ENCODE results near the gene OXGR1.

The OXGR1 gene

GRCh38 chr13:97005625-97006262 is 11.5 kb upstream of the OXGR1 start:
- Histone ChIP-seq H3K27me3 (no peaks in the 10 kb centered on the region), H3K36me3 (no peaks in the 10 kb centered on the region), H3K4me3 (no peak overlapping the region), H3K9me3 (no peaks in the 10 kb centered on the region), H3K4me2 (no peak overlapping the region), H3K27ac (no peak overlapping the region), H4K20me1 (no peaks in the 10 kb centered on the region), H3K4me1 (peaks cover 18% of the 10 kb centered on the region), H3K9ac (no peak overlapping the region)
- no peak for TF ChIP-seq Cebpa-rat (IDR thresholded peaks at IDR 0.05)

GRCh38 chr13:97004886-97005285 is 10.6 kb upstream of the OXGR1 start:
- no peak for TF ChIP-seq Cebpa-rat (IDR thresholded peaks at IDR 0.05)
- no peak overlapping the region for H3K4me2 ChIP-seq
- H3K4me1 ChIP-seq = peaks cover 18% of the 10 kb centered on the region
- H3K36me3 ChIP-seq = no peaks in the 10 kb centered on the region
- no peaks in the 10 kb centered on the region for H3K27me3 ChIP-seq
- H3K4me3 ChIP-seq = no peak overlapping the region
- no peak overlapping the region for H3K27ac ChIP-seq
- no peak overlapping the region for H3K9ac ChIP-seq
- H4K20me1 ChIP-seq = no peaks in the 10 kb centered on the region
- H3K9me3 ChIP-seq = no peaks in the 10 kb centered on the region

DNA sequence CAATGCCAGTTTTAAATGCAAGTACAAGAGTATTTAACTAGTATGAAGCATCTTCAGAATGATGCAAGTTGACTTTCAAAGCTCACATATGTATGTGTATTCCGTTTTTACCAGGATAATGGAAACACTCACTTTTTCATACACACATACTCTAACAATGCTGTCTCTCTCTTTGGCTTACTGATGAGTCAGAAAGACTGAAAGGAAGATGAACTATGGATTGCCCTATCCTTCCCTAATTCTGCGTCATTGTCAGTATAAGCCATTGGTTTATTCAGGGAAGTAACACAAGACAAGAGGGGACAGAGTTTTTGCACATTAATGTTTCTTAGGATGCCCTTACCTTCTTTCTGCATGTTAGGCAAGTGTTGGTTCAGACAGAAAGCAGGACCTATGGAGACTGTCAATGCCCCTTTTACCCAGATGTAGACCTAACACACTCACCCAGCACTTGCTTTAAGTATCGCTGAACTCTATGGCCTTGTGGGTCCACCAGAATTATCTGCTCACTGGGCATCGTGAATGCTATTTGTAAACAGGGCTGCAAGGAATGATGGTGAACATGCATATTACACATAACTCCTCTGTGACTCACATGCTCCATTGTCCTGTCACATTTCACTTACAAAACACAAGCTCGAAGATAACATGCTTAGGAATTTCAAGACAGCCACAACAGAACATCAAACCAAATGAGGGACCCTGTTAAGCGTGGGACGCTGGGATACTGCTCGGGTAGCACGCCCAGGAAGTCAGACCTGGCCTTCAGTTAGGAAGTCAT is 10.0 kb upstream of the OXGR1 start:
- no peak overlapping the region for H3K4me2 ChIP-seq
- H3K27me3 ChIP-seq = no peaks in the 10 kb centered on the region

GRCh38 chr13:97003071-97003470 is 8.8 kb upstream of the OXGR1 start:
- Histone ChIP-seq H3K36me3 (no peaks in the 10 kb centered on the region), H3K4me3 (no peak overlapping the region), H3K4me1 (peaks cover 18% of the 10 kb centered on the region), H3K4me2 (no peak overlapping the region), H4K20me1 (no peaks in the 10 kb centered on the region), H3K9ac (no peak overlapping the region), H3K9me3 (no peaks in the 10 kb centered on the region), H3K27ac (no peak overlapping the region), H3K27me3 (no peaks in the 10 kb centered on the region)
- no peak for TF ChIP-seq Cebpa-rat (IDR thresholded peaks at IDR 0.05)

More for the DNA sequence above, 10.0 kb upstream of the OXGR1 start:
- Histone ChIP-seq H3K4me3 (no peak overlapping the region), H3K4me1 (peaks cover 18% of the 10 kb centered on the region), H3K9ac (no peak overlapping the region), H4K20me1 (no peaks in the 10 kb centered on the region), H3K36me3 (no peaks in the 10 kb centered on the region), H3K9me3 (no peaks in the 10 kb centered on the region), H3K27ac (no peak overlapping the region)
- no peak for TF ChIP-seq Cebpa-rat (IDR thresholded peaks at IDR 0.05)

- H3K4me1 ChIP-seq = peaks cover 18% of the 10 kb centered on the region
- no peak overlapping the region for H3K4me2 ChIP-seq
- H3K4me3 ChIP-seq = no peak overlapping the region
- no peak for TF ChIP-seq Cebpa-rat (IDR thresholded peaks at IDR 0.05)
- no peaks in the 10 kb centered on the region for H4K20me1 ChIP-seq
- no peaks in the 10 kb centered on the region for H3K27me3 ChIP-seq
- no peak overlapping the region for H3K9ac ChIP-seq
- no peak overlapping the region for H3K27ac ChIP-seq
- no peaks in the 10 kb centered on the region for H3K36me3 ChIP-seq
- H3K9me3 ChIP-seq = no peaks in the 10 kb centered on the region
Observed at GRCh38 chr13:97002581-97002980, 8.3 kb upstream of the OXGR1 start.

DNA sequence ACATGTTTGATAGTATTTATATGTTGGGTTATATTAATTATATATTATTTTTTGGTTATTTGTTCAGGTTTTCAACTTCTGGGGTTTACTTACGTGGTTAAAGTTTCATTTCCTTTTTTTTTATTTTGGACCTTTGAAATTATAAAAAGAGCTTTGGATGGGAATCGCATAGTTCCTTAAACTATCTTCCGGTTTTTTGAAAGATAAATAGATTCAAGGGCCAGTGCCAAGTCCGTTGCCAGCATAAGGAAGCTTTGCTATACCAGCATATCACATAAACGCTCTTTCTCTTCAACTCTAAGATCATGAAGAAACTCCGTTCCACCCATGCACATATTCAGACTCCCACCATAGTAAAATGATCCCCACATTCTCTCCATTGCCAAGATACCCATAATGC is 7.4 kb upstream of the OXGR1 start:
- Histone ChIP-seq H3K27ac (no peak overlapping the region), H3K4me3 (no peak overlapping the region), H3K9me3 (no peaks in the 10 kb centered on the region), H3K4me2 (peak overlapping the region; percentile 52), H3K4me1 (peaks cover 26% of the 10 kb centered on the region), H3K36me3 (no peaks in the 10 kb centered on the region), H3K9ac (no peak overlapping the region), H4K20me1 (no peaks in the 10 kb centered on the region), H3K27me3 (no peaks in the 10 kb centered on the region)
- TF ChIP-seq Cebpa-rat (IDR thresholded peaks at IDR 0.05) = no peak

- no peak for TF ChIP-seq Cebpa-rat (IDR thresholded peaks at IDR 0.05)
- H3K4me1 ChIP-seq = peaks cover 30% of the 10 kb centered on the region
- no peak overlapping the region for H3K4me3 ChIP-seq
- H3K27ac ChIP-seq = no peak overlapping the region
- H4K20me1 ChIP-seq = no peaks in the 10 kb centered on the region
- H3K36me3 ChIP-seq = no peaks in the 10 kb centered on the region
- H3K9me3 ChIP-seq = no peaks in the 10 kb centered on the region
- H3K27me3 ChIP-seq = no peaks in the 10 kb centered on the region
- H3K9ac ChIP-seq = no peak overlapping the region
- H3K4me2 ChIP-seq = no peak overlapping the region
Observed at GRCh38 chr13:97000295-97000925, 6.1 kb upstream of the OXGR1 start.

DNA sequence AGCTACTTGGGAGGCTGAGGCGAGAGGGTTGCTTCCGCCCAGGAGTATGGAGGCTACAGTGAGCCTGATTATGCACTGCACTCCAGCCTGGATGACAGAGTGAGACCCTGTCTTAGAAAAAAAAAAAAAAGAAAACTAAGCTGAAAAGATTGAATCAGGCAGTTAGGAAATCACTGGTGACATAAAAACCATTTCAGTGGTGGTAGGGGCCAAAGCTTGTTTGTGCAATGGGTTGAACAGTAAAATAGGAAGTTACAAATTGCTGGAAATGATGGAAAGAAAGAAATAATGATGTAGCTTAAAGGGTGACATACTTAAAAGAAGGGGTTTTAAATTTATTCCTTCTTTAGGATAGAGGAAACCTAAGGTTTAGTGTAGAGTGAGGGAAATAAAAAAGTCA is 4.8 kb upstream of the OXGR1 start:
- H3K27ac ChIP-seq = no peak overlapping the region
- H3K36me3 ChIP-seq = no peaks in the 10 kb centered on the region
- no peak overlapping the region for H3K4me3 ChIP-seq
- no peak overlapping the region for H3K9ac ChIP-seq
- H3K4me1 ChIP-seq = peaks cover 41% of the 10 kb centered on the region
- no peaks in the 10 kb centered on the region for H4K20me1 ChIP-seq
- H3K4me2 ChIP-seq = no peak overlapping the region
- H3K27me3 ChIP-seq = peaks cover under 1% of the 10 kb centered on the region; the same call in 1 of the 2 replicates
- H3K9me3 ChIP-seq = no peaks in the 10 kb centered on the region
- no peak for TF ChIP-seq Cebpa-rat (IDR thresholded peaks at IDR 0.05)

DNA sequence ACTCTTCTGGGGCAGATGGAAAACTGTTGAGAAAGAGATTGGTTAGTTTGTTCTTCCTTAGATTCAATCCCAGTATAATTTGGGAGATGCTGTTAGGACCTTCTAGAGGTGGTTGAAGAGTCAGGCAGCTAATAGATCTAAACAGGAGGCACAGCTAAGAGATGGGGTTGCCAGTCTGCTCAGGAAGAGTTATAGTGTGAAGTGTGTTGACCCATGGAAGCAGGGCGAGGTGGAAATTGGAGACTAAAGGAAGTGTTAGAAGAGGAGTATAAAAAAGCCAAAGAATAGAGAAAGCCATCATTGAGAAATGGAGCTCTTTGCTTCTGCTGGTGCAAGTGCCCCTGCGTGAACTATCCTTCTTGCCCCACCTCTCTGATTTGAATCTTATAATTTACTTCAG is 3.8 kb upstream of the OXGR1 start:
- TF ChIP-seq Cebpa-rat (IDR thresholded peaks at IDR 0.05) = no peak
- no peak overlapping the region for H3K4me2 ChIP-seq
- no peaks in the 10 kb centered on the region for H3K9me3 ChIP-seq
- no peak overlapping the region for H3K27ac ChIP-seq
- H3K27me3 ChIP-seq = peaks cover 8% of the 10 kb centered on the region
- no peak overlapping the region for H3K9ac ChIP-seq
- peaks cover 46% of the 10 kb centered on the region for H3K4me1 ChIP-seq
- no peaks in the 10 kb centered on the region for H3K36me3 ChIP-seq
- no peaks in the 10 kb centered on the region for H4K20me1 ChIP-seq
- no peak overlapping the region for H3K4me3 ChIP-seq

DNA sequence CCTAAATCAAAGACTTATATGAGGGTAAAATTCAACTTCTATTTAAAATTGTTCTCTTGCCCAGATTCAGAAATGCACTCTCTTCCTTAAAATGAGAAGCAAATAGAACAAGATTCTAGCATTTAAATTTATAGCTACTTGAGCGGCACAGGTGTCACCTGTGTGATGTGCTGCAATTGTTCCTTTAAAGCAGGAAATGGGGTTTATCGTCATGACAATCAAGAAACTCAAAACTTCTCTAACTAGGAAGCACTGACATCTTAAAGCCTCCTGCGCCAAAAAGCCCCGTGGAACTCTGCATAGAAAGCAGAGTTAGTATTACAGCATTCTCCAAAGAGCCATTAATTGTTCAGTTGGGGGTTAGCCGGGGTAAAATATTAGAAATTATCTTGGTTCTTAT is 2.6 kb upstream of the OXGR1 start:
- H4K20me1 ChIP-seq = no peaks in the 10 kb centered on the region
- no peaks in the 10 kb centered on the region for H3K9me3 ChIP-seq
- no peak overlapping the region for H3K9ac ChIP-seq
- H3K4me2 ChIP-seq = no peak overlapping the region
- no peak for TF ChIP-seq Cebpa-rat (IDR thresholded peaks at IDR 0.05)
- no peaks in the 10 kb centered on the region for H3K36me3 ChIP-seq
- peaks cover 37% of the 10 kb centered on the region for H3K4me1 ChIP-seq
- H3K27ac ChIP-seq = no peak overlapping the region
- no peak overlapping the region for H3K4me3 ChIP-seq
- H3K27me3 ChIP-seq = peaks cover 10% of the 10 kb centered on the region

All from BLaER1 (cell line).